HCT116 (cell line): ENCODE data around the gene MESP2. TPM values are rescaled to one million over a fixed set of nuclear protein-coding genes. Genes with fewer than 3 reads are reported as not detected.

Experiments
- ATAC-seq: fragments of 200-7000 bp; cut with Tn5 transposase; 2 replicates; pipeline ENCODE4 v1.9.1; 2020; ENCODE audit warnings: mild to moderate bottlenecking, moderate library complexity
- BruUV-seq: library from RNA; stranded (reverse); fragments of 400-500 nt; replicated peaks from 2 replicates; lab custom pipeline; 2021; lab: Mats Ljungman, UMichigan
- CTCF ChIA-PET: fragments of 300-600 bp; sonication (Branson Sonifier 250); formaldehyde crosslinking; loops from one replicate; lab custom pipeline; 2021; ENCODE audit warnings: antibody characterized with exemption; lab: Charles Lee
- POLR2A ChIA-PET: fragments of 300-600, 350-600 bp; sonication (Branson Sonifier 250); formaldehyde crosslinking; loops from one replicate; lab custom pipeline; 2021; ENCODE audit warnings: antibody characterized with exemption; lab: Charles Lee
- RAD21 ChIA-PET, 2 experiments: fragments of 300-600 bp; sonication (Branson Sonifier 250); formaldehyde crosslinking; loops; one replicate each; lab custom pipeline; 2023; ENCODE audit warnings: low total read pairs in 2 of 2; ENCODE audit not compliant: uncharacterized antibody in 2 of 2, unreplicated experiment in 2 of 2, low non-redundant PET in 1 of 2; lab: Charles Lee
- DNase-seq: peaks from one replicate; pipeline ENCODE4 v3.0.0-alpha.2; 2010; ENCODE audit warnings: low read depth, low spot score
- H2AFZ ChIP-seq: fragments of 200-600 bp; shearing (Covaris generic), sonication (generic); 2 replicates; pipeline ENCODE4 v1.6.1; 2017; ENCODE audit warnings: low read depth, mixed run types, mixed read lengths, antibody characterized with exemption, low read length; ENCODE audit not compliant: poor library complexity, severe bottlenecking
- H3K27ac ChIP-seq: 2 replicates; pipeline ENCODE4 v1.5.1; 2012; ENCODE audit warnings: low read depth, low read length
- H3K27me3 ChIP-seq: fragments of 200-600 bp; sonication (generic); 2 replicates; pipeline ENCODE4 v1.6.1; 2016; ENCODE audit warnings: mixed run types, low read length, mixed read lengths; ENCODE audit not compliant: insufficient read depth
- H3K36me3 ChIP-seq, 2 experiments: fragments of 200-500 bp in 1 of 2; fragments of 200-600 bp in 1 of 2; sonication (Bioruptor generic) in 1 of 2; sonication (generic) in 1 of 2; 2 replicates each; pipeline versions ENCODE4 v1.5.1 to v1.6.1; 2014 to 2016; ENCODE audit warnings: low read length in 2 of 2, inconsistent platforms in 1 of 2, mixed read lengths in 1 of 2, mixed run types in 1 of 2; ENCODE audit not compliant: insufficient read depth in 2 of 2, control insufficient read depth in 1 of 2
- H3K4me1 ChIP-seq, 2 experiments: fragments of 200-600 bp in 1 of 2; sonication (generic) in 1 of 2; 2 replicates each; pipeline versions ENCODE4 v1.5.1 to v1.6.1; 2012 to 2017; ENCODE audit warnings: low read length in 2 of 2, inconsistent platforms in 1 of 2, mild to moderate bottlenecking in 1 of 2, mixed read lengths in 1 of 2, mixed run types in 1 of 2, moderate library complexity in 1 of 2; ENCODE audit not compliant: insufficient read depth in 2 of 2, control insufficient read depth in 1 of 2
- H3K4me2 ChIP-seq: fragments of 200-600 bp; sonication (generic); 2 replicates; pipeline ENCODE4 v1.6.1; 2017; ENCODE audit warnings: mixed run types, low read length, mixed read lengths
- H3K4me3 ChIP-seq, 2 experiments: fragments of 200-600 bp in 1 of 2; sonication (generic) in 1 of 2; replicated peaks in 1 of 2; 2 replicates each; pipeline ENCODE4 v1.5.1; 2011 to 2016; ENCODE audit warnings: low read length in 2 of 2, control low read depth in 1 of 2, low read depth in 1 of 2, mild to moderate bottlenecking in 1 of 2, mixed read lengths in 1 of 2, mixed run types in 1 of 2
- H3K79me2 ChIP-seq: fragments of 200-600 bp; sonication (generic); 2 replicates; pipeline ENCODE4 v1.6.1; 2017; ENCODE audit warnings: mild to moderate bottlenecking, mixed run types, low read length, moderate library complexity, mixed read lengths; ENCODE audit not compliant: insufficient read depth
- H3K9ac ChIP-seq: fragments of 200-600 bp; sonication (generic); 2 replicates; pipeline ENCODE4 v1.6.1; 2016; ENCODE audit warnings: low read length, mixed read lengths
- H3K9me2 ChIP-seq: fragments of 200-600 bp; sonication (generic), shearing (Covaris generic); 2 replicates; pipeline ENCODE4 v1.6.1; 2017; ENCODE audit warnings: mixed run types, mild to moderate bottlenecking, moderate library complexity; ENCODE audit not compliant: insufficient read depth
- H3K9me3 ChIP-seq, 2 experiments: fragments of 200-500 bp in 1 of 2; fragments of 200-600 bp in 1 of 2; sonication (Bioruptor generic) in 1 of 2; sonication (generic) in 1 of 2; 2 replicates each; pipeline ENCODE4 v1.6.1; 2014 to 2017; ENCODE audit warnings: low read length in 2 of 2, mixed read lengths in 2 of 2, inconsistent platforms in 1 of 2, low read depth in 1 of 2, mild to moderate bottlenecking in 1 of 2, mixed run types in 1 of 2, moderate library complexity in 1 of 2; ENCODE audit not compliant: control insufficient read depth in 1 of 2, insufficient read depth in 1 of 2
- H4K20me1 ChIP-seq: fragments of 200-600 bp; sonication (generic), shearing (Covaris generic); 2 replicates; pipeline ENCODE4 v1.6.1; 2017; ENCODE audit warnings: mixed run types, mild to moderate bottlenecking, moderate library complexity; ENCODE audit not compliant: insufficient read depth
- CEBPB ChIP-seq: IDR thresholded peaks from 2 replicates; pipeline ENCODE4 v1.6.1; 2012; ENCODE audit warnings: low read depth
- CTCF ChIP-seq, 3 experiments: fragments of 200-600 bp in 1 of 3; sonication (generic) in 1 of 3; IDR thresholded peaks in 2 of 3; conservative IDR thresholded peaks in 1 of 3; 2 replicates each; pipeline ENCODE4 v1.5.1; 2012 to 2017; ENCODE audit warnings: low read depth in 2 of 3, low read length in 2 of 3, antibody characterized with exemption in 1 of 3, borderline replicate concordance in 1 of 3, control low read depth in 1 of 3, mild to moderate bottlenecking in 1 of 3, mixed read lengths in 1 of 3, mixed run types in 1 of 3, moderate library complexity in 1 of 3; ENCODE audit not compliant: insufficient read depth in 1 of 3
- EGR1 ChIP-seq: IDR thresholded peaks from 2 replicates; pipeline ENCODE4 v1.6.1; 2012; ENCODE audit warnings: low read depth
- ELF1 ChIP-seq: IDR thresholded peaks from 2 replicates; pipeline ENCODE4 v1.6.1; 2012; ENCODE audit warnings: low read depth, borderline replicate concordance
- EZH2 ChIP-seq: fragments of 200-600 bp; sonication (generic); IDR thresholded peaks from 2 replicates; pipeline ENCODE4 v1.6.1; 2017; ENCODE audit warnings: antibody characterized with exemption, mixed run types
- EZH2phosphoT487 ChIP-seq: fragments of 200-600 bp; IDR thresholded peaks from 2 replicates; pipeline ENCODE4 v1.6.1; 2018; ENCODE audit warnings: antibody characterized with exemption, borderline replicate concordance
- FOSL1 ChIP-seq: IDR thresholded peaks from 2 replicates; pipeline ENCODE4 v1.6.1; 2012; ENCODE audit warnings: low read depth
- POLR2A ChIP-seq: IDR thresholded peaks from 2 replicates; pipeline ENCODE4 v1.7.0; 2011; ENCODE audit warnings: borderline replicate concordance; ENCODE audit not compliant: insufficient read depth, insufficient read length; ENCODE audit errors: extremely low read depth
- RAD21 ChIP-seq: IDR thresholded peaks from 2 replicates; pipeline ENCODE4 v1.6.1; 2012; ENCODE audit warnings: low read depth, mild to moderate bottlenecking
- REST ChIP-seq: IDR thresholded peaks from 2 replicates; pipeline ENCODE4 v1.6.1; 2012; ENCODE audit warnings: low read depth
- SIN3A ChIP-seq: IDR thresholded peaks from 2 replicates; pipeline ENCODE4 v1.6.1; 2012; ENCODE audit warnings: low read depth
- SP1 ChIP-seq: IDR thresholded peaks from 2 replicates; pipeline ENCODE4 v1.6.1; 2012; ENCODE audit warnings: low read depth
- TCF7L2 ChIP-seq: IDR thresholded peaks from 2 replicates; pipeline ENCODE4 v1.7.0; 2011; ENCODE audit warnings: borderline replicate concordance, inconsistent platforms; ENCODE audit not compliant: insufficient read depth, insufficient read length; ENCODE audit errors: extremely low read depth
- YY1 ChIP-seq: IDR thresholded peaks from 2 replicates; pipeline ENCODE4 v1.6.1; 2011; ENCODE audit warnings: low read length, low read depth, moderate library complexity, mild to moderate bottlenecking; ENCODE audit not compliant: insufficient replicate concordance; ENCODE audit errors: extremely low read depth
- ZBTB33 ChIP-seq: IDR thresholded peaks from 2 replicates; pipeline ENCODE4 v1.6.1; 2011; ENCODE audit warnings: mild to moderate bottlenecking, low read length, moderate library complexity; ENCODE audit not compliant: insufficient replicate concordance; ENCODE audit errors: extremely low read depth
- ZNF274 ChIP-seq: fragments of 200-500 bp; sonication (Bioruptor generic); IDR thresholded peaks from 2 replicates; pipeline ENCODE4 v1.6.1; 2014; ENCODE audit warnings: mild to moderate bottlenecking, low read depth, low read length, inconsistent platforms
- intact Hi-C: fragments of 100-400 bp; cut with micrococcal nuclease; formaldehyde crosslinking; loops from 2 replicates; pipeline ENCODE4 v1.10.0; 2022
- total RNA-seq: library from RNA; stranded (reverse); gene quantifications from one replicate; pipeline ENCODE4 v1.2.1, GENCODE V29; 2021; ENCODE audit not compliant: unreplicated experiment

Gene MESP2
- total RNA-seq, 1 experiment from 2014 or later = 0.20 TPM

GRCh38 chr15:89801471-89802195 is 25.5 kb downstream of the MESP2 start:
- no peak overlapping the region for H3K9ac ChIP-seq
- RAD21 ChIA-PET = no interaction called here
- POLR2A ChIA-PET = no interaction called here
- H3K9me2 ChIP-seq = no peaks in the 10 kb centered on the region
- H3K4me2 ChIP-seq = no peak overlapping the region
- H3K27ac ChIP-seq = no peak overlapping the region
- BruUV-seq = no TSS peak
- no peak overlapping the region for H3K4me3 ChIP-seq
- TF ChIP-seq TCF7L2 (no peak), ZNF274 (no peak), ZBTB33 (no peak), EZH2phosphoT487 (no peak), EGR1 (no peak), CTCF (IDR thresholded peaks at IDR 0.05 in 2 of 3, conservative IDR thresholded peaks at IDR 0.05 in 1 of 3; ENCODE audit: borderline replicate concordance in 1 of 3, insufficient read depth in 1 of 3, low read depth in 2 of 3, low read length in 2 of 3) (no peak), POLR2A (no peak), ELF1 (no peak), RAD21 (no peak), SIN3A (no peak), REST (no peak), FOSL1 (no peak), SP1 (no peak), CEBPB (no peak), YY1 (no peak), EZH2 (no peak)
- H2AFZ ChIP-seq = no peak overlapping the region
- H3K27me3 ChIP-seq = no peaks in the 10 kb centered on the region
- H3K79me2 ChIP-seq = no peaks in the 10 kb centered on the region
- H3K36me3 ChIP-seq = no peaks in the 10 kb centered on the region
- no peak for DNase-seq
- CTCF ChIA-PET = no interaction called here
- H3K9me3 ChIP-seq = no peaks in the 10 kb centered on the region
- ATAC-seq = no peak
- intact Hi-C loops = no loop called here
- no peaks in the 10 kb centered on the region for H3K4me1 ChIP-seq
- H4K20me1 ChIP-seq = no peaks in the 10 kb centered on the region
